GM21529 (cell line): ENCODE data around the gene MACROD1.
"Not testable (repeated sequence)": the region's sequence is repeated elsewhere in the genome, so short reads cannot be mapped to it uniquely, and the experiment has no call there.

Experiments used
- ATAC-seq: cut with Tn5 transposase; IDR thresholded peaks from one replicate; pipeline ENCODE4 v1.9.1; 2021; ENCODE audit not compliant: unreplicated experiment

Gene MACROD1

DNA sequence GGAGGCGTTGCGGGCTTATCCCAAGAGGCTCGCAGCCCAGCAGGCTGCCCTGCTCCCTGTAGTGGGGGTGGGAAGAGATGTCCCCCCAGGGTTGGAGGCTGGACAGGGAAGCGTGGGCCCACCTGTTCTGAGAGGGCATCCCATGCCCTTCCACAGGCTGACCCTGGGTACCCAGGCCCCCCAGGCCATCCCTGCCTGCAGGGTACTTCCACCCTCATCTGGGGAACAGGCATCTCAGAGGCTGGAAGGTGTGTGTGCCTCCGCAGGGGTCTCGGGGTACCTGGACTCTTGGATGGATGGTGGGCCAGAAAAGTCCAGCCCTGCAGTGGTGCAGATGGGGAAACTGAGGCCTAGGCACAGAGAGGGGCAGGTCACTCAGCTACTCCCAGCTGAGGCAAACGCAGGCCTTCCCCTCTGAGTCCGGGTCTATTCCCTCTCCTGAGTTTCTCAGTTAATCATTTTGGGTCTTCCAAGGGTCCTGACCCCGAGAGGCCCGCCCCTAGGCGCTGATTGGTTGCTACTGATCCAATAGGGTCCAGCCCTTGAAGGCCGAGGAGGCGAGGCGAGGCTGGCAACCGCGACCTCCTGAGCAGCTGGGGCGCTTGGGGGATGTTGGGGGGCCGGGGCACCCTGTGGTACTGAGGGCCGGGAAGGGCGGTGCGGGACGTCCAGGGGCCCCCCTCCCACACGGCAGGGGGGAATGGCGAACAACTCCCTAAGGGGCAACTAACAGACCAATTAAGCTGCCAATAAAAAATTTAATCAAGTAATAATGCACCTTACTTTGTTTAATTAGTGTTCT lies 106.4 kb downstream of the MACROD1 start:
- no peak for ATAC-seq

DNA sequence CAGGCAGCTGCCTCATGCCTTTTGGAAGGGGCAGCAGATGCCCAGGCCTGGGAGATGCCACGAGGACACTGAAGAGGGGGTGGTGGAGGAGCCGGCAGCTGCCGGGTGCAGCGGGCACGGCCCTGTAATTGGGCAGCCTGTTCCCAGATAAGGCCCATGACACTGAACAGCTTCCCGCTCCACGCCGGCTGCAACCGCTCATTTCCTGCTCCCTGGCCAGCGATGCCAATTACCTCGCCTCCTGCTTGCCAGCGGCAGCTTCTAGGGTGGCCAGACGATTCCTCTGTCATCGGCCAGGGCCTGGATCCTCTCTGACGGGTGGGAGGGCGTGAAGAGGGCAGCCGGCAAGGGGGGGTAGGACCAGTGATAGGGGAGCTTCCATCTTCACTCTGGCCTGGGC lies 107.4 kb downstream of the MACROD1 start:
- ATAC-seq, result no peak

DNA sequence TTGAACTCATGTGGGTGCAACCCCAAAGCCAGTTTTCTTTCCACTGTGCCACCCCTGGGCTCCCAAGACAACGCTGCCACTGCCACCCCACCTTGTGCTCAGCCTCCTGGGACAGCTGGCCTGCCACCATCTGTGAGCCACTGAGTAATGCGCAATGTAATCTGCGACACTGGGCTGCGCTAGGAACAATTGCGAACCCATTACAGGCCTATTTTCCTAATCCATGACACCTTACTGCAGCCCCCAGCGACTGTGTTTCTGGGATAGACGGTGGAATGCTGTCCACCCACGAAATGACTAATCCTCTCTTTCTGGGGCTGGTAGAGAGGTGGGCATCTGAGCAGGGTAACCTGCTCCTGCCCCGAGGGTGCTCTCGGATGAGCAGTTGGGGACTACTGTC lies 108.0 kb downstream of the MACROD1 start:
- no peak for ATAC-seq

DNA sequence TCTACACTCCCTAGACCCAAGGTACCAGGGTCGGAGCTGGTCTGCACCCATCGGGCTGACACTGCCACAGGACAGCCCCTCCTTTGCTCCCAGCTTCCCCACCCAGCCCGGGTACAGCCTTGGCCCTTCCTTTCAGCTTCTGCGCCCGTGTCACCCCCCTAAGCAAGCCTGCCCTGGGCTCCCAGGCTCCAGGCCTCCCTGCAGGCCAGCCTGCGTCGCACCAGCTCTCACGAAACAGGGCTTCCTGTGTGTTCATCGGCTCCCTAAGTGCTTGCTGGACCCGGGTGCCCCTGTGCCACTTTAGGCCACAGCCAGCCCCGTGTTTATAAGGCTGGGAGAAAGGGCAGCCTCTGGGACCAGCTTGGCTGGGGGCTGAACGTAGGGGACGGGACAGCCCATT lies 109.1 kb downstream of the MACROD1 start:
- ATAC-seq, result no peak

DNA sequence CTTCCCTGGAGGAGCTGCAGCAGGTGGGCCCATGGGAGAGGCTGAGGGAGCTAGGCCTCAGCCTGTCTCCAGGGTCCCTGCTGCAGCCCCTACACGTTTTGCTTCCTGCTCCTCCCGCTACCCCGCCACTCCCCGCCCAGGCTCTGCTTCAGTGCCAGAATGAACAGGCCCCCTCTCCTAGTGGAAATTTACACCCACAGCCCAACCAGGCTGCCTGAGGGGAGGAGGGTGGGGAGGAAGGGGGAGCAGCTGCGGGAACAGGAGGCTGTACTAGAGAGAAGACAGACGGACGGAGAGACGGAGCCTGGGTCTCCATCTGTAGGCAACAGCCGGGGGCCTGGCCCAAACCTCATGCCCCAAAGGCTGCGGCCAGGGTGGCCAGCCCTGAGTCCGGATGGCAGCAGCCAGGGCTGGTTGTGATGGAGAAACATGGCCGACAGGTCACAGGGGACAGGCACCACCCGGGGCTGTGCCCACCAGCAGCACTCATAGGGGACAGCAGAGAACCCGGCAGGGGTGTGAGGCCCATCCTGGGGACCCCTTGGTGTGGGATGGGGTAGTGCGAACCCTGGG lies 109.6 kb downstream of the MACROD1 start:
- no peak for ATAC-seq

DNA sequence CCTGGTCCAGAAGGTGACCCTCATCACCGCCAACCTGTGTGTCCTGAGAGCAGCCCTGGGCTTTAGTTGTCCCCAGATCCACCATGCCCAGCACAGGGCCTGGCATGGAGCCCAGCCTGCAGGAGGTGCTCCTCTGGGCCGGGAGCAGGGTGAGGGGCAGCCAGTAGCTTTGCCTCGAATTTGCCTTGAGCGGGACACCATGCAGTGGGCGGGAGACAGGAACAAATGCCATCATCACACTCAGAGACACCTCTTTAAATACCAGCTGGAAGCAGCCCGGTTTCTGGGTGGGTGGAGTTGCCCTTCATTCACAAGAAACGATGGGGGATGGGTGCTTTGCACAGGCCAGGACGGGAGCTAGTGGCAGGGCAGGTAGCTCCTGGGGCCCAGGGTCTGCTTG lies 110.8 kb downstream of the MACROD1 start:
- ATAC-seq, result no peak

DNA sequence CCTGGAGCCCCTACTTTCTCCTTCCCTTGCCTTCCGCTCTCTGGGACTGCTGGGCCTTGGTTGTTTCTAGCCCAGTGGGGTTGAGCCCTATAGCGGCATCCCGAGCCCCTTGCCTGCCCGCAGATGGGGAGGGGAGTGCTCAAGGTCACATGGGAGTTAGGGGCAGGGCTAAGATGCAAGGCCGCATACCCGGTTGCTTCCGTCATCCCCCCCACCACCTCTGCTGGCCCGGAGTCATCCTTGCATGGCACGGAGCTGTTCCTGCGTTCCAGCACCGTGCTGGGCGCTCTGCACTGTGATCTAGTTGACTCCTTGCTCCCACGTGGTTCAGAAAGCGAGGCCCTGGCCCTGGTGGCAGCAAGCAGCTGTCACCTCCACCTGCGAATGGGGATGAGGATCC lies 112.2 kb downstream of the MACROD1 start:
- ATAC-seq, result no peak

DNA sequence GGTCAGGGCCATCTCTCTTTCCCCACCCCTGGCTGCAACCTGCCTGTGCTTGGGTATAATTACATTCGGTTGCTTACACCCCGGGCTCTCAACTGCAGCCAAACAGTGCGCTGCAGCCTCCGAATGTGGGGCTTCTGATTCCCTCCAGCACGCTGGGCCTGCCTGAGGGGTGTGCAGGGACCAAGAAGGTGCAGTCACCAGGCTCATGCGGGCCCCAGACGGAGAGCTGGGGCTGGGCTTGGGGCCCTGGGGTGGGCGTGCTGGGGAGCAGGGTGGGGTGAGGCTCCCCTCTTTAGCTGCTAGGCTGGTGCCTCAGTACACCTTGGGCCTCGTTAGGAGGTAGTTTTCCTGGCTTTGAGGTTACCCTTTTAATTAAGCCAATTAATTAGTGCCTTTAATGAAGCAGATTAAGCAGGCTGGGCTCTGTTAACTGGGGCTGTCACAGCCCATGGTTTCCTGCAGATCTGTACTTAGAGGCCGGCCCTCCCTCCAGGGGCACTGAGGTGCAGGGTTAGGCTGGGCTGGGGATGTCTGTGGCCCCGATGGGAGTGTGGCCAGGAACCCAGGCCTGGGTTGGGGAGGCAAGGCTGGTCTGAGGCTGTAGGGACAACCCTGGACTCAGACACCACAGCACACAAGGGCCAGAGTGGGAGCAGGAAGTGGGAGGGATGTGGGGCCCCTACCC lies 112.8 kb downstream of the MACROD1 start:
- ATAC-seq, result no peak

DNA sequence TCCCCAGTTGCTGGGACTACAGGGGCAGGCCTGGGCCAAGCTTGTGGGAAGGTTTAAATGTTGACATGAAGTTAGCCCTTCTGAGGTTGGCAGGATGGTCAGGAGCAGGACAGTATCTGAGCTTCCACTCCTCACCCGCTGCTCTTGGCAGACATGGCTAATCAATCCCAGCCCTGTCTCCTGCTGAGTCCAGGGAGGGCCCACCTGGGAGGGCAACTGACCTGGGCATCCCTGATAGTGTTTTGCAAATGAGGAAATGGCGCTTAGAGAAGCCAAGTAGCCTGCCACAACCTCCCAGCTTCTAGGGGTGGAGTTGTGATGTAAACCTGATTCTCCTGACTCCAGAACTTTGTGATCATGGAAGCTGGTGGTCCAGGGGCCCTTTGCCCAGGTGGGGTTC lies 113.5 kb downstream of the MACROD1 start:
- no peak for ATAC-seq

DNA sequence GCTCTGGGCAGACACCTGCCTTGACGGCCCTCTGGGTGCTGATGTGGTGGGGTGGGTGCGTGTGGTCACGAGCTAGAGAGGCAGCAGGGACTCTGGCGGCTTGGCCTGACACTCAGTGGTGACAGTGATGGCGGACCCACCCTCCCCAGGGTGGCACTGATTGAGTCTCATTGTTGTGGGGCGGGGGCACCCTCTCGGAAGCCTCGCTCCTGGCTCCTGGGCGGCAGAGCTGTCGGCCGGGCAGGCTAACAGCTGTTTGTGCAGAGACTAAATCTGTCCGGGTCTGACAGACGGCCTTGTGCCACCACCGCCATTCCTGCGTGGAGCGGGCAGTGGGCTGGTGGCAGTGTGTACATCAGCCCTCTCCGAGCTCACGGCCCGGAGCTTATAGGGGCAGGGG lies 114.6 kb downstream of the MACROD1 start:
- ATAC-seq, result no peak

DNA sequence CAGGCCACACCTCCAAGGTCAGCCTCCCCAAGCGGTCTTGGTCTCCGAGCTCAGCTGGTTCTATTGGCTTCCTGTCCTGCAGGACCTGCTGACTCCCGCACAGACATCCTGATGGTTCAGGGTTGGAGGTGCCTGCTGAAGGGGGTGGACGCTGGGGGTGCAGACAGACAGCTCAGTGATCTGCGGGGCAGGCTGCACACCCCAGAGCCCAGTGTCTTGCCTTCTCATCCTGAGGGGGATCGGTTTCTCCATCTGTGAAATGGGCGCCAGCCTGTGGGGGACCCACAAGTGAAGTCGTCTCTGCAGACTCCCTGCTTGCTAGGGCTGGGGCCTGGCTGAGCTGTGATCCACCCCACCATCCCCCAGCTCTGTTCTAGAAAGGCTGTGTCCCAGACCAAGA lies 116.4 kb downstream of the MACROD1 start:
- no peak for ATAC-seq

DNA sequence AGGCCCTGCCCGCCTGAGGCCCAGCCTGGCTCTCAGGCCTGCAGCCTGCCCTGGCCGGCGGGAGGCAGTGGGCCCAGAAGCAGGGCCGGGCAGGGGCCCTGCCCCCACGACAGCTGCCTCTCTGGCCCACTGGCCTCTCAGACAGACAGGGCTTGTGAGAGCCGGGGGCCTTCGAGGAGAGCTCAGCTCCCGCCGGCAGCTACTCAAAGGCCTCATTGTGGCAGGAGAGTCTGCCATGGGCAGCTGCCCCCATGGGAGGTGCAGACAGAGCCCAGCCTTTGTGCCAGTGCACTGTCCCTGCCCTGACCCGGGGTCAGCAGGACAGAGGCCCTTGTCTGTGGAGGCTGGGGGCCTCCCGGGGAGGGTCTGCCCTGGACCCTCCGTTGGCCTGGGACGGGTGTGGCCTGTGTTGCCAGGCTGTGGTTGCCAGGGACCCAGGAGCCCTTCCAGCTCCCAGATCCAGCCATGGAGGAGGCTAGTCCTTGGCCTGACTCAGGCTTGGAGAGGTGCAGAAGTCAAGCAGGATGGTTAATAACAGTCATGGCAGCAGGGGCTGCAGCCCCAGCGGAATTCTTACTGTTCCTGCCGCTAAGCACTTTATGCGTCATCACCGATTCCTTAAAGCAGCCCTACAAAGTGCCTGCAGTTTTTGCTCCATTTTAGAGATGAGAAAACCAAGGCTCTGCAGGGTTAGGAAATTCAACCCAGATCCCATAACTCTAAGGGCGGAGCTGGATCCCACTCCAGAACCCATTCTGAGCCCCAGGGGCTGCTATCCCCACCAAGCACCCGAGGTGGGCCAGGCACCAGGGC lies 117.7 kb downstream of the MACROD1 start:
- ATAC-seq, result no peak

DNA sequence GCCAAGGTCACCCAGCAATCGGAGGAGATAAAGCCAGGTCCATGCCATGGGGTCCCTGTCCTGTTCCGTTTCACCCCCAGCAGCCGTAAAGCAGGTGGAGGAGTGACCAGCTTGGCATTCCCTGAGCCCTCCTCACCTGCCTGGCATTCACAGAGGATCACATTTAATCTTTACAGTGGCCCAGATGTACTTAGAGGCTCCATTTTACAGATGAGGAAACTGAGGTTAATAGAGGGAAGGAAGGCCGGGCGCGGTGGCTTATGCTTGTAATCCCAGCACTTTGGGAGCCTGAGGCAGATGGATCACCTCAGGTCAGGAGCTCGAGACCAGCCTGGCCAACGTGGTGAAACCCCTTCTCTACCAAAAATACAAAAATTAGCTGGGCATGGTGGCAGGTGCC lies 118.5 kb downstream of the MACROD1 start:
- ATAC-seq, result not testable (repeated sequence)

DNA sequence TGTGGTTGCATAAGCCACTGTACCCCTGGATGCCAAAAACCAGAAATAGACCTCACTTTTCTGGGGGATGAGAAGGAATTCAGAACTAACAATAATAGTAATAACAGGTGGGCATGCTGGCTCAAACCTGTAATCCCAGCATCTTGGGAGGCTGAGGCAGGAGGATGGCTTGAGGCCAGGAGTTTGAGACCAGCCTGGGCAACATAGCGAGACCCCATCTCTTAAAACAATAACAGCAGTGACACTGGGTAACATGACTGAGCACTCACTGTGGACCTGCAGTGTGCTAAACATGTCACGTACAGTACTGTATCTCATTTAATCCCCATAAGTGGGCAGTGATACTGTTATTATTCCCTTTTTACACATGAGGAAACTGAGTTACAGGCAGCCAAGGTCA lies 120.2 kb downstream of the MACROD1 start:
- no peak for ATAC-seq

DNA sequence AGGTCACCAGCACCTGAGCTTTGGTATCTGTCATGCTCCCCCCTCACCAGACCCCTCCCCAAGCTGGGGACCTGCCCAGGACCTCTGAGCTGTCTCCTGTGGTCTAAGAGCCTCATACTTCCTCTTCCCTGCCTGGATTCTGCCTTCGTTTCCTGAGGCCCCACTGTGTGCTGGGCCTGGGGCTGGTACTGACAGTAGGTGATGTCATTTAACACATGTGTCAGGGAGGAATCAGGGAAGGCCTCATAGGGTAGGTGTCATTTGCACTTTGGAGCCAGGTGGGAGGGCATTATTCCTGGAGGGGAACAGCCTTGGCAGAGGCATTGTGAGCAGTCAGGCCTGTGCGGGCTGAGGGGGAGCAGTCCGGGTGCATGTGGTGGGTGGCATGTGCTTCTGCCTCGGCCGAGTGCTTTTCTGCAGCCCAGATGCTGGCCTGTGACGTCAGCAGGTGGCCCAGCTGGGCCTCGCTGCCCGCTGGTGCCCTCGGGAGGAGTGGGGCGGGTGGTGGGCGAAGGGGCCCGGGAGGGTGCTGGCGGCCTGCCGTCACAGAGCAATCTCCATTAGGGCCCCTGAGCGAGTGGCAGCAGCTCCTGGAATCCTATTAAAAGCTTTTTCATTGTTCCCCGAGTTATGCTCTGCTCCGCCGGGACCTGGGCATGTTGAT lies 121.1 kb downstream of the MACROD1 start:
- ATAC-seq, result no peak

DNA sequence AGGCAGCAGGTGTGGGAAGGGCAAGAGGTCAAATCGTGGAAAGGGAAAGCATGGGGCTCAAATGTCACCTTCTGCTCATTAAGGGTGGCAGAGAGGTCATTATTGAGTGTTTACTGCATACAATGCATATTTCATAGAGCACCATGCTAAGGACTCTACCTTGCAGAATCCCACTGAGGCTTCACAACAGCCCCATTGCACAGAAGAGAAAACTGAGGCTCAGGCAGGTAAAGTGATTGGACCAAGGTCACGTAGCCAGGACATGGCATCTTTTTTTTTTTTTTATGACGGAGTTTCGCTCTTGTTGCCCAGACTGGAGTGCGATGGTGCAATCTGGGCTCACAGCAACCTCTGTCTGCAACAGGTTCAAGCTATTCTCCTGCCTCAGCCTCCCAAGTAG lies 122.4 kb downstream of the MACROD1 start:
- no peak for ATAC-seq

DNA sequence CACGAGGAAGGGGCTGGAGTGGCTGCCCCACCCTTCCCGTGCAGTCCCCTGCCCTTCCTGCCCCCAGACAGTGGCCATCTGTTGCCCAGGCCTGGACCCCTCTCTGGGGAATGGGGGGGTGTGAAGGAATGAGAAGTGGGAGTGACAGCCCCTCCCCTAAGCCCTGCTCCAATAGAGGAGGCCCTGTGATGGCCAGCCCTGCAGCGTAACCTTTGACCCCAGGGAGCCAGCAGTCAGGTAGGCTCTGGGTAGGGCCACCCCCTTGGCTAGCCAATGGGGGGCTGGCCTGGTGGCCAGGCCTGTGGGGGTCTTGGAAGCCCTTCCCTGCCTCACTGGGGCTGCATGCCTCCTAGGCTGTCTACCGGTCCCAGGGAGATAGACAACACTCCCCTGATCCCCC lies 123.6 kb downstream of the MACROD1 start:
- no peak for ATAC-seq

DNA sequence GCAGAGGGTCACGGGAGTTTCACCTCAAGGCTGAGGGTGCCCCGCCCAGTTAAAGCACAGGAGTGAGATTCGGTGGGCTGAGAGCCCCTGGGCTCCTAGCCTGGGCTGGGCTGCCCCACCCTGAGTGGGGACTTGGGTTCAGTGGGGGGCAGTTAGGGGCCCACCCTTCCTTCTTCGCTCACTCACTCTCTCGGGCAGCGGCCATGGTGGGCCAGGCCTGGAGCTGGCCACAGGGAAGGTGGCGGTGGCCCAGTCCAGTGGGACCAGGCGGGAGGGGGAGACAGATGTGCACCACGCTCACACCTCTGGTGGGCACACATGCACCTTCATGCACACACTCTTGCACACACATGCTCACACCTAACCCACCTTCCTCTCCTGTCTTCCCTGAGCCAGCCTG lies 124.1 kb downstream of the MACROD1 start:
- no peak for ATAC-seq

DNA sequence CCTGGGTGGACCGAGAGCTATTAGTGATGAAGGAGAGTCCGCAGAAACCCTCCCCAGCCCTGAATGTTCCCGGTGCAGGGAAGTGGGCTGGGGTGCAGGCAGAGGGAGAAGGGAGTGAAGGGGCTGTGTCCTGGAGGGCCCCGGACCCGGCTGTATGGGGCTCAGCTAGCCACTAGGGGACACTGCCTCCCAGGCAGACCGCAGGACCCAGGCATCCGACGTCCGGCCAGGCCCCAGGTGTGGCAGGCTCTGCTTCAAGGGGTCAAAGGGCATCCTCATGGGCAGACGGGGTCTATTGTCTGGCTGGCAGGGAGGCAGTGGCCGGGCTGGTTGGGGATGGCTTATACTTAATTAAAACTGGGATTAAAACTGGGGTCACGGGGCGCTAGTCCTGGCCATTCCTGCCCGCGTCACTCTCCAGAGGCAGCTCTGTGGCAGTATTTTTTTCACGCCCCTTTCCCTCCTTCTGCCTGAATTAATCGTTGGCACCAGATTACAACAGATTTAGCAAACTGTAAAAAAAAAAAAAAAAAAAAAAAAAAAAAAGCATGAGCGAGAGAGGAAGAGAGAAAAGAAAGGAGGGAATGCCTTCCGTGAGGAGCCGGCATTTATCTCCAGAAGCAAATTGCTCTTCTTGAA lies 125.1 kb downstream of the MACROD1 start:
- no peak for ATAC-seq

DNA sequence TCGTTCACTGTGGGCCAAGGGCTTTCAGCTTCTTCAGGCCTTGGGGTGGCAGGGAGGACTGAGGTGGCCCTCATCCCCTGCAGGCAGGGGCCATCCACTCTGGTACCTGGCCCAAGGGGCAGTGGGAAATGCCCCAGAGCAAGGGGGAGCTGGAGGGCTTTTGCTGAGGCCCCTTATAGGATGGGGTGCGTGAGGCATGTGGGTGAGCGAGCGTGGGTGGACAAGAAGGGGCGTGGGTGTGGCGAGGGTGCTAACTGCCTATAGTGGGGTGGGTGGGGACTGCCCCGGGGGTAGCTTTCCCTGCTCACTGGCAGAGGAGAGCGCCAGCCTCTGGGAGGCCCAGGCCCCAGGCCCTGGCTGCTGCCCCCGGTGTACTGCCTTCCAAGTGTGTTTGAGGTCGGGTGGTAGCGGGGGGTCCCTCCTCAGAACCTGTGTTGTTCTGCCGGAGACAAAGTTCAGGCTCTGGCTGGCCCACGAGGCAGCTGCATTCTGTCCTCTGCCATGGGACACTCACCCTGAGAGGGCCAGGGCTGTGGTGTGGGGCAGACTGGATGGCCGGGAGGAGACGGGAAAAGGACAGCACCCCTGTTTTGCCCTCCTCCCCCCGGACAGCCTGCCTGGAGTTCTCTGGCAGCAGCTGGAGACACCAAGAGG lies 126.8 kb downstream of the MACROD1 start:
- ATAC-seq, result no peak
